GM10266 (cell line): ENCODE results near the gene SLC13A5.

Experiments
- DNase-seq: peaks from one replicate; pipeline ENCODE4 v3.0.0; 2012; ENCODE audit errors: extremely low spot score
- CTCF ChIP-seq: IDR thresholded peaks from 2 replicates; pipeline ENCODE4 v1.5.1; 2012; ENCODE audit warnings: mild to moderate bottlenecking, low read depth; ENCODE audit not compliant: control insufficient read depth, insufficient read depth; ENCODE audit errors: missing control alignments

Gene SLC13A5

GRCh38 chr17:6639014-6639585, 74.1 kb downstream of the SLC13A5 start:
- no peak for DNase-seq
- no peak for TF ChIP-seq CTCF

GRCh38 chr17:6638046-6638908, 74.9 kb downstream of the SLC13A5 start:
- DNase-seq, result no peak

GRCh38 chr17:6637458-6637840, 75.7 kb downstream of the SLC13A5 start:
- DNase-seq, result no peak
- no peak for TF ChIP-seq CTCF

More at GRCh38 chr17:6638046-6638908, 74.9 kb downstream of the SLC13A5 start:
- no peak for TF ChIP-seq CTCF

- no peak for TF ChIP-seq CTCF
- no peak for DNase-seq
Observed at GRCh38 chr17:6636616-6637457, 76.3 kb downstream of the SLC13A5 start.

GRCh38 chr17:6636105-6636504, 77.1 kb downstream of the SLC13A5 start:
- TF ChIP-seq CTCF, result no peak

More at GRCh38 chr17:6636105-6636504, 77.1 kb downstream of the SLC13A5 start:
- DNase-seq, result no peak
